ENCODE measurements around the gene DGKQ. TPM values are rescaled to one million over a fixed set of nuclear protein-coding genes. Genes with fewer than 3 reads are reported as not detected.
"Not testable (repeated sequence)": the region's sequence is repeated elsewhere in the genome, so short reads cannot be mapped to it uniquely, and the experiment has no call there.

DGKQ gene
- polyA plus RNA-seq, 1 donor, result 6.5 TPM

DNA sequence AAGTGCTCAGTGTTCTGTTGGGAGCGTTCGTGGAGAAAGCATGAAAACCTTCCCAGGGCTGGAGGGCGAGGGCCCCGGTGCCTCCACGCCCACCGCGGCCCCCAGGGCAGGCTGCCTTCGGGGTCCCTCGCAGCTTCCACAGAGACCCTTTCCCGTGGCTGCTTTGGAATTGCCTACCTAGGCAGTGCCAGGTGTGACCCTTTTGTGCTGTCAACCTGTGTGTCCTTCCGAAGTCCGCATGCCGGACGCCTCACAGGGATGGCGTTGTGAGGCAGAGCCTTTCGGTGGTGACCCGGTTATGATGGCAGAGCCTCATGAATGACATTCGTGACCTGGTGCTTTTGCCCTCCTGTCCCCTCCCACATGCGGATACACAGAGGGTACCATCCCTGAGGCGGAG lies 23.7 kb downstream of the DGKQ start:
- no peak for DNase-seq

GRCh38 chr4:948936-949300 lies 24.5 kb downstream of the DGKQ start:
- no peak for DNase-seq

DNA sequence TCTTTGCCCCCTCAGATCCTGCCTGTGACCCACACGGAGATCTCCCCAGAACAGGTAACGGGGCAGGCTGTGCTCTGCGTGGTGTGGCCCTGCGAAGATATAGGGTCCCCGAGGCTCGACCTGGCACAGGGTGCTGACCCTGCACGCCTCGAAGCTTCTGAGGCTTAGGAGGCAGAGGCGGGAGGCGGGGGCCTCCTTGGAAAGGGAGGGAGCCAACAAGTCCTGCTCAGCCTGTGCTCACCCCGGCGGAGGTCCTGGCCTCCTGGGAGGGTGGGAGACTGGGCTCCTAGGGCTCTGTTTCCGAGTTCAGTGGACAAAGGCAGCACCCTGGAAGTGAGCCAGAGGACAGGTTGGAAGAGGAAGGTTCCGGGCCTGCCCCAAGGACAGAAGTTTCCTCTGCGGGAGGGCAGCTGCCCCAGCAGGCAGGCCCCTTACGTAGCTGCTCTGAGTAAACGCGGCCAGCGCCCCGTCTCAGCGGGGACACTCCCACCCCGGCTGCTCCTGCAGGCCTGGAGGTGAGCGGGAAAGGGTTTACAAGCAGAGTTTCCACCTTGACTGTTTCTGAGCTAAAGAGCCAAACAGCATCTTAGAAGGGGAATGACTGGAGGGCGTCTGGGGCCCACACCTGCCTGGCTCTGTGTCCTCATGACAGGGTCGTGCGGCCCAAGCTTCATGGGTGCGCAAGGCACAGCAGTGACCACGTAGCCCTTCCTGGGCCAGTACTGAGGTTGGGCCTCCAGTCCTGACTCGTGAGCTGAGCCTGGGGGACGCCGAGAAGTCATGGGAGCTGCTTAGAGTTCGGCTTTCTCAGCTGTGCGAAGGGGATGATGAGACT lies 25.1 kb downstream of the DGKQ start:
- DNase-seq, result no peak

DNA sequence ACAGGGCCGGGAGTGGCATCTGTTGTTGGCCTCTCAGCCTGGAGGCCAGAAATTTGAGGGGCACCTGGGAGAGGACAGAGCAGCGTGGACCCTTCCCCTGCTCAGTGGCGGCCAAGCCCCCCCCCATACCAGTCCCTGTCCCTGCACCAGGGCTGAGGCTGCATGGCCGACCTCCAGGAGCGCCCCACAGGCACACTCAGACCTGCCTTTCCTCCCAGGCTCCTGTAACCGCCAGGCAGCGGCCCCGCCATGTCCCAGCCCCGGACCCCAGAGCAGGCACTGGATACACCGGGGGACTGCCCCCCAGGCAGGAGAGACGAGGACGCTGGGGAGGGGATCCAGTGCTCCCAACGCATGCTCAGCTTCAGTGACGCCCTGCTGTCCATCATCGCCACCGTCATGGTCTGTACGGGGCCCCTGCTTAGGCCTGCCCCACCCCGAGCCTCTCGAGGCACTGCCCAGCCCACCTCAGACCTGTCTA lies 25.8 kb downstream of the DGKQ start:
- no peak for DNase-seq

DNA sequence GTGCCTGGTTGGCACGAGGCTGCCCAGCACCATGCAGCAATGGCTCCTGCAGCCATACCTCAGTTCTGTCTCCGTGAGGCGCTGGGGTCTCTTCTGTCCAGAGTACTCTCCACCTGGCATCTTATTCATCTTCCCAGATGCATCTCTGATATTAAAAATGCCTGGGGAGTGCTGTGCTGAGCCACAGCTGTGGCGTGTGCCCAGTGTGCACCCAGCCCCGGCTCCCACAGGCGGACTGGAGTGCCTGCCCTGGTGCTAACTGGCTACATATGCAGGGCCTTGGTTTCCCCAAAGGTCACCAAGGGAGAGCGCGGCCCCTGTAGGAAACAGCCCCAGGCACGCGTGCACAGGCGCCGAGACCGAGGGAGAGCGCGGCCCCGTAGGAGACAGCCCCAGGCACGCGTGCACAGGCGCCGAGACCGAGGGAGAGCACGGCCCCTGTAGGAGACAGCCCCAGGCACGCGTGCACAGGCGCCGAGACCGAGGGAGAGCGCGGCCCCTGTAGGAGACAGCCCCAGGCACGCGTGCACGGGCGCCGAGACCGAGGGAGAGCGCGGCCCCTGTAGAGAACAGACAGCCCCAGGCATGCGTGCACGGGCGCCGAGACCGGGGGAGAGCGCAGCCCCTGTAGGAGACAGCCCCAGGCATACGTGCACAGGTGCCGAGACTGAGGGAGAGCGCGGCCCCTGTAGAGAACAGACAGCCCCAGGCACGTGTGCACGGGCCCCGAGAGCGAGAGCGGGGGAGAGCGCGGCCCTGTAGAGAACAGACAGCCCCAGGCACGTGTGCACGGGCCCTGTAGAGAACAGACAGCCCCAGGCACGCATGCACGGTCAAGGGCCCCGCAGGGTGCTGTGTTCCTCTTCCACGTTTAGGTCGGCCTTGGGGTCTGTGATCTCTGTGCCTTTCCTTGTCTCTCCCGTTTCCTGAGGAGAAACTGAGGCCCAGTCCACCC lies 26.6 kb downstream of the DGKQ start:
- DNase-seq, result no peak

GRCh38 chr4:946103-946450 lies 27.3 kb downstream of the DGKQ start:
- no peak for DNase-seq

GRCh38 chr4:945274-946102 lies 27.9 kb downstream of the DGKQ start:
- no peak for DNase-seq

DNA sequence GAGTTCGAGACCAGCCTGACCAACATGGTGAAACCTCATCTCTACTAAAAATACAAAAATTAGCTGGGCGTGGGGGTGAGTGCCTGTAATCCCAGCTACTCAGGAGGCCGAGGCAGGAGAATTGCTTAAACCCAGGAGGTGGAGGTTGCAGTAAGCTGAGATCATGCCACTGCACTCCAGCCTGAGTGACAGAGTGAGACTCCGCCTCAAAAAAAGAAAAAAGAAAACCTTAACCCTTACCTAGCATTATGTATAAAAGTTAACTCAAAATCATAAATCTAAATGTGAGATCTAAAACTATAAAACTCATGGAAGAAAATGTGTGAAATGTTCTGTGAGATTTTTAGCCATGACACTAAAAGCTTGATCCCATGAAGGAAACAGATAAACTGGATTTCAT lies 33.9 kb downstream of the DGKQ start:
- not testable (repeated sequence) for DNase-seq

GRCh38 chr4:932713-933070 lies 40.7 kb downstream of the DGKQ start:
- DNase-seq, result no peak

GRCh38 chr4:931960-932712 lies 41.2 kb downstream of the DGKQ start, which contains the start of the genes GAK and TMEM175:
GAK (minus strand) TSS chr4:932316; CDS start chr4:932187, 129 bp downstream.
TMEM175 (plus strand) TSS chr4:932460; CDS start chr4:947740, 15,280 bp downstream.
- DNase-seq, result peak; percentile 99

DNA sequence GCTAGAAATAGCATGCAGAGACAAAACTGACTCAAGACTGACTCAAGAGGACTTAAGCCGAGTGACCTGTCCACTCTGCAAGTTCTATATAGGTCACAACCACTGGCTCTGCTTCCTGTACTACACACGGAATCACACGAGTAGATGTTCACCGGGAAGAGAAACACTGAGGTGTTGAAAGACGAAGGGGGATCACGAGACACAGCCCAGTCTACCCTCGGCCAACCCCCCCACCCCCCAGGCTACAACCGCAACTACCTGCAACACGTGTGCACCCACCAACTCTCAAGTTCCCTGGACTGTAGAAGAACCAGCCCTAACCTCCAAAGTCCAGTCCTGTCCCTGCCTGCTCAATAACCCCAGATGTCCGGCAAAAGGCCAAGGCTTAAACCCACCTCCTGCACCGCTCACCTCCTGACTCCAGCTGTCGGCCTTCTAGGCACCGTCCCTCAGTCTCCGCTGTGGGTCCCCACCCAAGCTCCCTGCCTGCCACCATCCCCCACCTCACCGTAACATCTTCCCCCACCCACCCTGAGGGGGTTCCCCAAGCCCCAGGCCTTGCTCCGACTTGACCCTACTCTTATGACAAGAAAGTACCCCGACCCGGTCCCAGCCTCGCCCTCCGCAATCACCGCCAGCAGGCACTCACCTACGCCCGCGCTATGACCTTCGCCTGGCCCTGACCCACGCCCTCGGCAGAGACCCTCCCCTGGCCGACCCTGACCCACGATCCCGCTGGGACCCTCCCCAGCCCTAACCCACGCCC lies 42.0 kb downstream of the DGKQ start:
- no peak for DNase-seq

DNA sequence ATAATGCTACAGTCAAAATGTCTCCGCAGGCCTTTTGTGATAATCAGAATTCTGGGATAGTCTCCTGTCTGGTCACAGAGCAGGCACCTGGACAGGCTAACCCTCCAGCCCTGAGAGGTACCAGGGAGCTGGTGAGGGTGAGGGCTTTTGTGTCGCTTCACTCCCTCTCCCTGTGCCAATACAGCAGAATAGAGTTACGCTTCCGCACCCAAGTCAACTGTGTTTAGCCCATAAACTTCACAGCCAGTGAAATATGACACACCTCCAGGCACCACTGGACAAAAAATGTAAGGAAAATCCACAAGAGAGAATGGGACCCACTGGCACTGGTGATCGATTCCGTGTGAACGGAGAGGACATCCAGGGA lies 42.6 kb downstream of the DGKQ start:
- DNase-seq, result no peak

- no peak for DNase-seq
Observed at GRCh38 chr4:930028-930551, 43.3 kb downstream of the DGKQ start.

- no peak for DNase-seq
Observed at GRCh38 chr4:929096-929765, 44.1 kb downstream of the DGKQ start.

DNA sequence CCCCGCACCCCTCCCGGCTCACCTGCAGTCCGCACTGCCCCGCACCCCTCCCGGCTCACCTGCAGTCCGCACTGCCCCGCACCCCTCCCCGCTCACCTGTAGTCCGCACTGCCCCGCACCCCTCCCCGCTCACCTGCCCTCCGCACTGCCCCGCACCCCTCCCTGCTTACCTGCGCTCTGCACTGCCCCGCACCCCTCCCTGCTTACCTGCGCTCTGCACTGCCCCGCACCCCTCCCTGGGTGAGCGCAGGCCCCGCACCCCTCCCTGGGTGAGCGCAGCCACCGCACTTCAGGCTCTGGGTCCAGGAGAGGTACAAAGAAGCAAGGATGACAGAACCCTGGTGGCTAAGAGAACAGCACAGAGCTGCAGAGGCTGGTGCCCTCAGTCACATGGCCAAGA lies 45.8 kb downstream of the DGKQ start:
- DNase-seq, result not testable (repeated sequence)

DNA sequence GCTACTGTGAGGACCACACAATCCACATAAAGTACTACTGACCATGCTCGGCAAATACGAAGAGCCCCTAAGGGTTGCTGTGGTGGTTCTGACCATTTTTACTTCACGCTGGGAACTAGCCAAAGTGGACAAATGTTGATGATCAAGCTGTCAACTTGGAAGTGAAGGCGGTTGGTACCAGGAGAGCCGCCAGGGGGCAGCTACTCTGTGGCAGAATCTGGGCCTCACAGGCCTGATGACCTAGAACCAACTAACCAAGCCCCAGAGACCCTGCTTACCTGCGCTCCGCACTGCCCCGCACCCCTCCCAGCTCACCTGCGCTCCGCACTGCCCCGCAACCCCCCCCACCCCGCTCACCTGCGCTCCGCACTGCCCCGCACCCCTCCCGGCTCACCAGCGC lies 46.8 kb downstream of the DGKQ start:
- no peak for DNase-seq

GRCh38 chr4:925771-926500 lies 47.4 kb downstream of the DGKQ start:
- no peak for DNase-seq

- no peak for DNase-seq
Observed at GRCh38 chr4:925171-925570, 48.2 kb downstream of the DGKQ start.

Measured in hindlimb muscle (tissue), 1 donor.